HEK293 (cell line): Measurements from ENCODE around the gene METTL24.
A peak's percentile ranks its signal among the peaks of the same experiment; 100 is the strongest.

Experiments
- CTCF ChIA-PET: fragments of 350-600 bp; formaldehyde crosslinking; extraction: SDS; loops from one replicate; lab custom pipeline; 2021; ENCODE audit warnings: antibody characterized with exemption; lab: Yijun Ruan, JAX
- POLR2A ChIA-PET: fragments of 300-600 bp; formaldehyde crosslinking; extraction: SDS; loops from one replicate; lab custom pipeline; 2020; ENCODE audit warnings: antibody characterized with exemption, inconsistent platforms; lab: Yijun Ruan, JAX
- H3K27ac ChIP-seq: fragments of 200-500 bp; sonication (Bioruptor generic); 2 replicates; pipeline ENCODE4 v1.5.1; 2014; ENCODE audit warnings: low read depth, low read length, control low read depth, inconsistent platforms; ENCODE audit errors: extremely low read depth
- H3K36me3 ChIP-seq, 2 experiments: fragments of 200-500 bp in 1 of 2; sonication (Bioruptor generic) in 1 of 2; 1 replicate in 1 of 2; 2 replicates in 1 of 2; pipeline ENCODE4 v1.5.1; 2014 to 2017; ENCODE audit warnings: inconsistent platforms in 2 of 2, low read length in 2 of 2; ENCODE audit not compliant: control insufficient read depth in 2 of 2, insufficient read depth in 1 of 2
- H3K4me1 ChIP-seq: fragments of 200-500 bp; sonication (Bioruptor generic); 2 replicates; pipeline ENCODE4 v1.5.1; 2014; ENCODE audit warnings: mild to moderate bottlenecking, low read length, inconsistent platforms; ENCODE audit not compliant: control insufficient read depth, insufficient read depth
- H3K4me3 ChIP-seq: 2 replicates; pipeline ENCODE4 v1.5.1; 2011; ENCODE audit warnings: low read depth, mild to moderate bottlenecking, control low read depth, low read length, moderate library complexity
- H3K9me3 ChIP-seq: fragments of 200-500 bp; sonication (Bioruptor generic); 2 replicates; pipeline ENCODE4 v1.5.1; 2014; ENCODE audit warnings: low read depth, low read length, inconsistent platforms; ENCODE audit not compliant: control insufficient read depth, insufficient read depth
- KLF7 ChIP-seq: fragments of 450-650 bp; formaldehyde crosslinking; IDR thresholded peaks from 2 replicates; pipeline ENCODE4 v1.5.1; 2016; ENCODE audit warnings: missing biosample characterization, missing genetic modification characterization, borderline replicate concordance
- KLF9 ChIP-seq: fragments of 450-650 bp; formaldehyde crosslinking; IDR thresholded peaks from 2 replicates; pipeline ENCODE4 v1.5.1; 2016; ENCODE audit warnings: missing biosample characterization, missing genetic modification characterization, low read depth
- MZF1 ChIP-seq: fragments of 450-650 bp; formaldehyde crosslinking; IDR thresholded peaks from 2 replicates; pipeline ENCODE4 v1.5.1; 2017; ENCODE audit warnings: missing biosample characterization, missing genetic modification characterization, borderline replicate concordance
- SCRT1 ChIP-seq: fragments of 450-650 bp; formaldehyde crosslinking; IDR thresholded peaks from 2 replicates; pipeline ENCODE4 v1.5.1; 2016; ENCODE audit warnings: missing biosample characterization, missing genetic modification characterization, borderline replicate concordance
- SP2 ChIP-seq: fragments of 450-650 bp; formaldehyde crosslinking; IDR thresholded peaks from 2 replicates; pipeline ENCODE4 v1.5.1; 2016; ENCODE audit warnings: missing biosample characterization, missing genetic modification characterization
- SP7 ChIP-seq: fragments of 450-650 bp; formaldehyde crosslinking; IDR thresholded peaks from 2 replicates; pipeline ENCODE4 v1.5.1; 2016; ENCODE audit warnings: missing biosample characterization, missing genetic modification characterization
- YY2 ChIP-seq: fragments of 450-650 bp; formaldehyde crosslinking; IDR thresholded peaks from 2 replicates; pipeline ENCODE4 v1.5.1; 2016; ENCODE audit warnings: missing biosample characterization, missing genetic modification characterization
- ZIC2 ChIP-seq: fragments of 450-650 bp; formaldehyde crosslinking; IDR thresholded peaks from 2 replicates; pipeline ENCODE4 v1.5.1; 2016; ENCODE audit warnings: missing biosample characterization, missing genetic modification characterization
- ZNF138 ChIP-seq: fragments of 450-650 bp; formaldehyde crosslinking; IDR thresholded peaks from 2 replicates; pipeline ENCODE4 v1.5.1; 2016; ENCODE audit warnings: missing biosample characterization, missing genetic modification characterization, borderline replicate concordance
- ZNF174 ChIP-seq: fragments of 450-650 bp; formaldehyde crosslinking; IDR thresholded peaks from 2 replicates; pipeline ENCODE4 v1.5.0; 2017; ENCODE audit warnings: missing biosample characterization, mild to moderate bottlenecking, missing genetic modification characterization
- ZNF175 ChIP-seq: fragments of 450-650 bp; formaldehyde crosslinking; IDR thresholded peaks from 2 replicates; pipeline ENCODE4 v1.5.1; 2016; ENCODE audit warnings: missing biosample characterization, missing genetic modification characterization
- ZNF24 ChIP-seq: fragments of 450-650 bp; formaldehyde crosslinking; IDR thresholded peaks from 2 replicates; pipeline ENCODE4 v1.5.1; 2016; ENCODE audit warnings: missing biosample characterization, missing genetic modification characterization
- ZNF266 ChIP-seq: fragments of 450-650 bp; formaldehyde crosslinking; IDR thresholded peaks from 2 replicates; pipeline ENCODE4 v1.5.1; 2016; ENCODE audit warnings: missing biosample characterization, missing genetic modification characterization, low read depth
- ZNF274 ChIP-seq, 2 experiments: fragments of 200-500 bp in 1 of 2; fragments of 450-650 bp in 1 of 2; sonication (Bioruptor generic) in 1 of 2; formaldehyde crosslinking in 1 of 2; IDR thresholded peaks; 2 replicates each; pipeline versions ENCODE4 v1.5.1 to v1.6.1; 2014 to 2016; ENCODE audit warnings: borderline replicate concordance in 1 of 2, inconsistent platforms in 1 of 2, low read length in 1 of 2, missing biosample characterization in 1 of 2, missing genetic modification characterization in 1 of 2
- ZNF302 ChIP-seq: fragments of 450-650 bp; formaldehyde crosslinking; IDR thresholded peaks from 2 replicates; pipeline ENCODE4 v1.5.1; 2016; ENCODE audit warnings: missing biosample characterization, missing genetic modification characterization, low read depth
- ZNF335 ChIP-seq: fragments of 450-650 bp; formaldehyde crosslinking; conservative IDR thresholded peaks from 2 replicates; pipeline ENCODE4 v1.5.1; 2016; ENCODE audit warnings: missing biosample characterization, missing genetic modification characterization
- ZNF394 ChIP-seq: fragments of 450-650 bp; formaldehyde crosslinking; IDR thresholded peaks from 2 replicates; pipeline ENCODE4 v1.5.1; 2016; ENCODE audit warnings: missing biosample characterization, missing genetic modification characterization, mild to moderate bottlenecking, moderate library complexity, borderline replicate concordance
- ZNF530 ChIP-seq: fragments of 450-650 bp; formaldehyde crosslinking; IDR thresholded peaks from 2 replicates; pipeline ENCODE4 v1.5.1; 2016; ENCODE audit warnings: low read depth, missing biosample characterization, missing genetic modification characterization
- ZNF610 ChIP-seq: fragments of 450-650 bp; formaldehyde crosslinking; IDR thresholded peaks from 2 replicates; pipeline ENCODE4 v1.5.1; 2016; ENCODE audit warnings: missing biosample characterization, missing genetic modification characterization, borderline replicate concordance
- TF ChIP-seq, protein P1 (sequence below): fragments of 450-650 bp; formaldehyde crosslinking; IDR thresholded peaks from 2 replicates; pipeline ENCODE4 v1.5.1; 2016; ENCODE audit warnings: missing biosample characterization, missing genetic modification characterization
- TF ChIP-seq, protein P2 (sequence below): fragments of 450-650 bp; formaldehyde crosslinking; conservative IDR thresholded peaks from 2 replicates; pipeline ENCODE4 v1.5.1; 2016; ENCODE audit warnings: low read depth, missing biosample characterization, missing genetic modification characterization
- TF ChIP-seq, protein P3 (sequence below): fragments of 450-650 bp; formaldehyde crosslinking; IDR thresholded peaks from 2 replicates; pipeline ENCODE4 v1.5.1; 2016; ENCODE audit warnings: missing biosample characterization, missing genetic modification characterization
- TF ChIP-seq, protein P4 (sequence below): fragments of 450-650 bp; formaldehyde crosslinking; optimal IDR thresholded peaks from 2 replicates; pipeline ENCODE3; 2016; ENCODE audit warnings: missing biosample characterization, mild to moderate bottlenecking, missing genetic modification characterization
- TF ChIP-seq, protein P5 (sequence below): fragments of 450-650 bp; formaldehyde crosslinking; IDR thresholded peaks from 2 replicates; pipeline ENCODE4 v1.5.1; 2016; ENCODE audit warnings: missing biosample characterization, missing genetic modification characterization, low read depth

Gene METTL24

DNA sequence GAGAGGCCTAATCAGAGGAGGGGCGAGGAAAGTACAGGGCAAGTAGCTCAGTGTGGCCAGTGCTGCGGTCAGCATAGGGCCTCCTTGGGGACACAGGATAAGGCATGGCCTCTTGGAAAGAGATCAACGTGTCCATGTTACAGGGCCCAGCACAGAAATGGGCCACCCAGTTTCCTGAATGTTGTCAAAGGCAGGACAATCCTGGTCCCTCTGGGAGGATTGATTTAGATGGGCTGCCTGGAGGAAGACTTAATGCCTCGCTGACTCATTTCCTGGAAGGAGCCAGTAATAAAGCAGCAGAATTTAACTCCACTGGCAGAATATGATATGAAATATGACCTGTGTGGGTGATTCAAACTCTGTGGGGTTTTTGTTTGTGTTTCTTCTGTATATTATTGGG lies 40.6 kb upstream of the METTL24 start (continued):
- TF ChIP-seq, protein P1, sequence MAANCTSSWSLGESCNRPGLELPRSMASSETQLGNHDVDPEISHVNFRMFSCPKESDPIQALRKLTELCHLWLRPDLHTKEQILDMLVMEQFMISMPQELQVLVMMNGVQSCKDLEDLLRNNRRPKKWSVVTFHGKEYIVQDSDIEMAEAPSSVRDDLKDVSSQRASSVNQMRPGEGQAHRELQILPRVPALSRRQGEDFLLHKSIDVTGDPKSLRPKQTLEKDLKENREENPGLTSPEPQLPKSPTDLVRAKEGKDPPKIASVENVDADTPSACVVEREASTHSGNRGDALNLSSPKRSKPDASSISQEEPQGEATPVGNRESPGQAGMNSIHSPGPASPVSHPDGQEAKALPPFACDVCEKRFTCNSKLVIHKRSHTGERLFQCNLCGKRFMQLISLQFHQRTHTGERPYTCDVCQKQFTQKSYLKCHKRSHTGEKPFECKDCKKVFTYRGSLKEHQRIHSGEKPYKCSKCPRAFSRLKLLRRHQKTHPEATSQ (tag by site-specific recombination), result no peak
- TF ChIP-seq, protein P2, sequence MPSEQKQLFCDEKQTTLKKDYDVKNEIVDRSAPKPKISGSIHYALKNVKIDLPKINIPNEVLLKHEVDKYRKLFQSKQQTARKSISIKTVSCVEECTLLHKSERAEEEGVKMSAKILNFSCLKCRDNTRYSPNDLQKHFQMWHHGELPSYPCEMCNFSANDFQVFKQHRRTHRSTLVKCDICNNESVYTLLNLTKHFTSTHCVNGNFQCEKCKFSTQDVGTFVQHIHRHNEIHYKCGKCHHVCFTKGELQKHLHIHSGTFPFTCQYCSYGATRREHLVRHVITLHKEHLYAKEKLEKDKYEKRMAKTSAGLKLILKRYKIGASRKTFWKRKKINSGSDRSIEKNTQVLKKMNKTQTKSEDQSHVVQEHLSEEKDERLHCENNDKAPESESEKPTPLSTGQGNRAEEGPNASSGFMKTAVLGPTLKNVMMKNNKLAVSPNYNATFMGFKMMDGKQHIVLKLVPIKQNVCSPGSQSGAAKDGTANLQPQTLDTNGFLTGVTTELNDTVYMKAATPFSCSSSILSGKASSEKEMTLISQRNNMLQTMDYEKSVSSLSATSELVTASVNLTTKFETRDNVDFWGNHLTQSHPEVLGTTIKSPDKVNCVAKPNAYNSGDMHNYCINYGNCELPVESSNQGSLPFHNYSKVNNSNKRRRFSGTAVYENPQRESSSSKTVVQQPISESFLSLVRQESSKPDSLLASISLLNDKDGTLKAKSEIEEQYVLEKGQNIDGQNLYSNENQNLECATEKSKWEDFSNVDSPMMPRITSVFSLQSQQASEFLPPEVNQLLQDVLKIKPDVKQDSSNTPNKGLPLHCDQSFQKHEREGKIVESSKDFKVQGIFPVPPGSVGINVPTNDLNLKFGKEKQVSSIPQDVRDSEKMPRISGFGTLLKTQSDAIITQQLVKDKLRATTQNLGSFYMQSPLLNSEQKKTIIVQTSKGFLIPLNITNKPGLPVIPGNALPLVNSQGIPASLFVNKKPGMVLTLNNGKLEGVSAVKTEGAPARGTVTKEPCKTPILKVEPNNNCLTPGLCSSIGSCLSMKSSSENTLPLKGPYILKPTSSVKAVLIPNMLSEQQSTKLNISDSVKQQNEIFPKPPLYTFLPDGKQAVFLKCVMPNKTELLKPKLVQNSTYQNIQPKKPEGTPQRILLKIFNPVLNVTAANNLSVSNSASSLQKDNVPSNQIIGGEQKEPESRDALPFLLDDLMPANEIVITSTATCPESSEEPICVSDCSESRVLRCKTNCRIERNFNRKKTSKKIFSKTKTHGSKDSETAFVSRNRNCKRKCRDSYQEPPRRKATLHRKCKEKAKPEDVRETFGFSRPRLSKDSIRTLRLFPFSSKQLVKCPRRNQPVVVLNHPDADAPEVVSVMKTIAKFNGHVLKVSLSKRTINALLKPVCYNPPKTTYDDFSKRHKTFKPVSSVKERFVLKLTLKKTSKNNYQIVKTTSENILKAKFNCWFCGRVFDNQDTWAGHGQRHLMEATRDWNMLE, result 0 out of 2 replicates have a peak, but pooled peaks have one; percentile 22
- TF ChIP-seq SP2 (tag by site-specific recombination), result 0 out of 2 replicates have a peak, but pooled peaks have one; percentile 16
- TF ChIP-seq YY2 (tag by site-specific recombination), result no peak
- no peak for TF ChIP-seq MZF1 (tag by site-specific recombination)
- TF ChIP-seq ZNF302 (tag by site-specific recombination), result no peak
- TF ChIP-seq ZNF274 (IDR thresholded peaks at IDR 0.05; ENCODE audit: low read length), result no peak
- TF ChIP-seq ZNF274 (tag by site-specific recombination; IDR thresholded peaks at IDR 0.05; ENCODE audit: borderline replicate concordance), result no peak
- TF ChIP-seq ZIC2 (tag by site-specific recombination), result no peak
- TF ChIP-seq, protein P3, sequence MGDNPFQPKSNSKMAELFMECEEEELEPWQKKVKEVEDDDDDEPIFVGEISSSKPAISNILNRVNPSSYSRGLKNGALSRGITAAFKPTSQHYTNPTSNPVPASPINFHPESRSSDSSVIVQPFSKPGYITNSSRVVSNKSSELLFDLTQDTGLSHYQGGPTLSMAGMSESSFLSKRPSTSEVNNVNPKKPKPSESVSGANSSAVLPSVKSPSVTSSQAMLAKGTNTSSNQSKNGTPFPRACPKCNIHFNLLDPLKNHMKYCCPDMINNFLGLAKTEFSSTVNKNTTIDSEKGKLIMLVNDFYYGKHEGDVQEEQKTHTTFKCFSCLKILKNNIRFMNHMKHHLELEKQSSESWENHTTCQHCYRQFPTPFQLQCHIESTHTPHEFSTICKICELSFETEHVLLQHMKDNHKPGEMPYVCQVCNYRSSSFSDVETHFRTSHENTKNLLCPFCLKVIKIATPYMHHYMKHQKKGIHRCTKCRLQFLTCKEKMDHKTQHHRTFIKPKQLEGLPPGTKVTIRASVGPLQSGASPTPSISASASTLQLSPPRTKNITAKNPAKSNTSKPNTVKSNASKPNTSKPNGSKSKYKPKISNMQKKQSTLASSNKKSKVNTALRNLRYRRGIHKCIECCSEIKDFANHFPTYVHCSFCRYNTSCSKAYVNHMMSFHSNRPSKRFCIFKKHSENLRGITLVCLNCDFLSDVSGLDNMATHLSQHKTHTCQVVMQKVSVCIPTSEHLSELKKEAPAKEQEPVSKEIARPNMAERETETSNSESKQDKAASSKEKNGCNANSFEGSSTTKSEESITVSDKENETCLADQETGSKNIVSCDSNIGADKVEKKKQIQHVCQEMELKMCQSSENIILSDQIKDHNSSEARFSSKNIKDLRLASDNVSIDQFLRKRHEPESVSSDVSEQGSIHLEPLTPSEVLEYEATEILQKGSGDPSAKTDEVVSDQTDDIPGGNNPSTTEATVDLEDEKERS (tag by site-specific recombination), result no peak
- no peak for TF ChIP-seq KLF7

DNA sequence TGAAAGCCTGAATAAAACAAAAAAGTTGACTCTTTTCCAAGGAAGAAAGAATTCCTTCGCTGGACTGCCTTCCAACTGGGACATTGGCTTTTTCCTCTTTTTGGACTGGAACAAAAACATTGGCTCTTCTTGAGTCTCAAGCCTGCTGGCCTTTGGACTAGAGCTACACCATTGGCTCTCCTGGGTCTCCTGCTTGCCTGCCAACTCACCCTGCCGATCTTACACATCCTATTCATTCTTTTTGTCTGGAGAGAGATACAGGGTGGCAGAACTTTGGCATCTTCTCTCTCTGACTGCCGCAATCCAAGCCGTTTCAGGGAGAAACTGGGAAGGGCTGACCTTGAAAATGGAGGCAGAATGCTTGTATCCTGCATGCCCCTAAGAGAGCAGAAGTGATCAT lies 37.1 kb upstream of the METTL24 start:
- POLR2A ChIA-PET, result no interaction called here
- Histone ChIP-seq H3K9me3 (no peaks in the 10 kb centered on the region), H3K4me3 (no peak overlapping the region), H3K36me3 (no peaks in the 10 kb centered on the region), H3K27ac (no peak overlapping the region), H3K4me1 (peaks cover 3% of the 10 kb centered on the region; the same call in 1 of the 2 replicates)
- CTCF ChIA-PET, result interaction anchor here (7.7 kb wide), 1 partner anchor 356 kb away, joined by 98 read pairs; no protein-coding TSS in a partner anchor
- no peak for TF ChIP-seq ZNF24 (tag by site-specific recombination)
- TF ChIP-seq, protein P4, sequence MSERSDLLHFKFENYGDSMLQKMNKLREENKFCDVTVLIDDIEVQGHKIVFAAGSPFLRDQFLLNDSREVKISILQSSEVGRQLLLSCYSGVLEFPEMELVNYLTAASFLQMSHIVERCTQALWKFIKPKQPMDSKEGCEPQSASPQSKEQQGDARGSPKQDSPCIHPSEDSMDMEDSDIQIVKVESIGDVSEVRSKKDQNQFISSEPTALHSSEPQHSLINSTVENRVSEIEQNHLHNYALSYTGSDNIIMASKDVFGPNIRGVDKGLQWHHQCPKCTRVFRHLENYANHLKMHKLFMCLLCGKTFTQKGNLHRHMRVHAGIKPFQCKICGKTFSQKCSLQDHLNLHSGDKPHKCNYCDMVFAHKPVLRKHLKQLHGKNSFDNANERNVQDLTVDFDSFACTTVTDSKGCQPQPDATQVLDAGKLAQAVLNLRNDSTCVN (tag by site-specific recombination), result no peak
- TF ChIP-seq, protein P5, sequence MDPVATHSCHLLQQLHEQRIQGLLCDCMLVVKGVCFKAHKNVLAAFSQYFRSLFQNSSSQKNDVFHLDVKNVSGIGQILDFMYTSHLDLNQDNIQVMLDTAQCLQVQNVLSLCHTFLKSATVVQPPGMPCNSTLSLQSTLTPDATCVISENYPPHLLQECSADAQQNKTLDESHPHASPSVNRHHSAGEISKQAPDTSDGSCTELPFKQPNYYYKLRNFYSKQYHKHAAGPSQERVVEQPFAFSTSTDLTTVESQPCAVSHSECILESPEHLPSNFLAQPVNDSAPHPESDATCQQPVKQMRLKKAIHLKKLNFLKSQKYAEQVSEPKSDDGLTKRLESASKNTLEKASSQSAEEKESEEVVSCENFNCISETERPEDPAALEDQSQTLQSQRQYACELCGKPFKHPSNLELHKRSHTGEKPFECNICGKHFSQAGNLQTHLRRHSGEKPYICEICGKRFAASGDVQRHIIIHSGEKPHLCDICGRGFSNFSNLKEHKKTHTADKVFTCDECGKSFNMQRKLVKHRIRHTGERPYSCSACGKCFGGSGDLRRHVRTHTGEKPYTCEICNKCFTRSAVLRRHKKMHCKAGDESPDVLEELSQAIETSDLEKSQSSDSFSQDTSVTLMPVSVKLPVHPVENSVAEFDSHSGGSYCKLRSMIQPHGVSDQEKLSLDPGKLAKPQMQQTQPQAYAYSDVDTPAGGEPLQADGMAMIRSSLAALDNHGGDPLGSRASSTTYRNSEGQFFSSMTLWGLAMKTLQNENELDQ (tag by site-specific recombination), result no peak
- no peak for TF ChIP-seq ZNF335 (tag by site-specific recombination)
- TF ChIP-seq KLF9 (tag by site-specific recombination), result no peak
- no peak for TF ChIP-seq SP7 (tag by site-specific recombination)
- TF ChIP-seq ZNF174 (tag by site-specific recombination), result no peak
- TF ChIP-seq SCRT1 (tag by site-specific recombination), result no peak
- TF ChIP-seq ZNF530 (tag by site-specific recombination), result no peak
- no peak for TF ChIP-seq ZNF394 (tag by site-specific recombination)
- TF ChIP-seq ZNF610, result no peak
- TF ChIP-seq ZNF138 (tag by site-specific recombination), result no peak
- TF ChIP-seq ZNF266 (tag by site-specific recombination), result no peak
- TF ChIP-seq ZNF175 (tag by site-specific recombination), result no peak
